ENCODE data around the gene SLC13A3.

DNA sequence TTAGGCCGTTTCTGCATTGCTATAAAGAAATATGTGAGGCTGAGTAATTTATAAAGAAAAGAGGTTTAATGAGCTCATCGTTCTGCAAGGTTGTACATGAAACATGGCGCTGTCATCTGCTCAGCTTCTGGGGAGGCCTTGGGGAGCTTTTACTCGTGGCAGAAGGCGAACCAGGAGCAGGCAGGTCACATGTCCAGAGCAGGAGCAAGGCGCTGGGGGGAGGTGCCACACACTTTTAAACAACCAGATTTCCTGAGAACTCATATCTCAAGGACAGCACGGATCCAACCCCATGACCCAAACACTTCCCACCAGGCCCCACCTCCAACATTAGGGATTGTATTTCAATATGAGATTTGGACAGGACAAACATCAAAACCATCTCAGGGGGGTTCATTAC, 6.4 kb upstream of the SLC13A3 start:
- TF ChIP-seq EZH2 (IDR thresholded peaks at IDR 0.05), result no peak
- no peak for TF ChIP-seq POLR2AphosphoS5 (IDR thresholded peaks at IDR 0.05; ENCODE audit: borderline replicate concordance, low read depth, low read length)

All from SK-N-MC (cell line).